Hematopoietic multipotent progenitor cell treated with erythropoietin and hydrocortisone succinate and interleukin-3 and kit ligand, for 4 days (in vitro differentiated cells): Measurements from ENCODE around the gene DTD1.

Experiments
- DNase-seq: peaks from one replicate; pipeline ENCODE4 v3.0.0-alpha.2; 2015

The DTD1 gene

GRCh38 chr20:18621004-18621403 lies 33.1 kb downstream of the DTD1 start:
- no peak for DNase-seq

- no peak for DNase-seq
These were observed 35.5 kb downstream of the DTD1 start for GRCh38 chr20:18623156-18623910.

GRCh38 chr20:18624948-18625347 lies 37.1 kb downstream of the DTD1 start:
- DNase-seq, result peak; percentile 89

- no peak for DNase-seq
These were observed 38.2 kb downstream of the DTD1 start for GRCh38 chr20:18625907-18626655.

- DNase-seq, result peak; percentile 9
These were observed 40.6 kb downstream of the DTD1 start for GRCh38 chr20:18628330-18628920.

- DNase-seq, result peak; percentile 82
These were observed 44.4 kb downstream of the DTD1 start for GRCh38 chr20:18632196-18632789.

GRCh38 chr20:18633411-18633810 lies 45.6 kb downstream of the DTD1 start:
- DNase-seq, result no peak

GRCh38 chr20:18634501-18634900 lies 46.6 kb downstream of the DTD1 start:
- DNase-seq, result no peak

GRCh38 chr20:18635380-18635779 lies 47.5 kb downstream of the DTD1 start:
- no peak for DNase-seq

- no peak for DNase-seq
These were observed 49.4 kb downstream of the DTD1 start for GRCh38 chr20:18637224-18637623.

GRCh38 chr20:18638768-18639167 lies 50.9 kb downstream of the DTD1 start:
- DNase-seq, result no peak

- DNase-seq, result no peak
These were observed 51.7 kb downstream of the DTD1 start for GRCh38 chr20:18639501-18639979.

GRCh38 chr20:18645196-18645745 lies 57.4 kb downstream of the DTD1 start:
- DNase-seq, result no peak

- no peak for DNase-seq
These were observed 58.0 kb downstream of the DTD1 start for GRCh38 chr20:18645851-18646250.

GRCh38 chr20:18647777-18648176 lies 59.9 kb downstream of the DTD1 start:
- no peak for DNase-seq

- peak; percentile 49 for DNase-seq
These were observed 62.4 kb downstream of the DTD1 start for GRCh38 chr20:18650224-18650623.

- DNase-seq, result no peak
These were observed 66.0 kb downstream of the DTD1 start for GRCh38 chr20:18653736-18654447.

GRCh38 chr20:18654448-18654773 lies 66.6 kb downstream of the DTD1 start:
- no peak for DNase-seq

GRCh38 chr20:18657575-18657974 lies 69.7 kb downstream of the DTD1 start:
- no peak for DNase-seq

GRCh38 chr20:18662279-18663040 lies 74.6 kb downstream of the DTD1 start:
- DNase-seq, result no peak

GRCh38 chr20:18663932-18664331 lies 76.1 kb downstream of the DTD1 start:
- DNase-seq, result no peak

GRCh38 chr20:18665135-18665534 lies 77.3 kb downstream of the DTD1 start:
- no peak for DNase-seq
